ENCODE measurements around the gene BGLAP.

- TF ChIP-seq CTCF (IDR thresholded peaks at IDR 0.05) (no peak), POLR2AphosphoS5 (IDR thresholded peaks at IDR 0.05) (no peak)
Observed at GRCh38 chr1:156194300-156194652, 47.7 kb upstream of the BGLAP start.

All from stomach (tissue), 4 donors.